Head of caudate nucleus (tissue), 42 donors: ENCODE data around the gene CCDC178.
"Not testable (repeated sequence)": the region's sequence is repeated elsewhere in the genome, so short reads cannot be mapped to it uniquely, and the experiment has no call there.

Experiments
- DNase-seq, 42 donors: peaks; one replicate each; pipeline versions ENCODE4 v3.0.0 to v3.0.0-alpha.2; 2020 to 2021; ENCODE audit warnings: mixed read lengths in 7 of 42
- intact Hi-C: fragments of 100-400 bp; cut with DNase I; formaldehyde crosslinking; loops from one replicate; pipeline ENCODE4 v1.15.0; 2022

Gene CCDC178

GRCh38 chr18:33156906-33157470, 283.5 kb downstream of the CCDC178 start:
- intact Hi-C loops, result no loop called here
- no peak for DNase-seq

DNA sequence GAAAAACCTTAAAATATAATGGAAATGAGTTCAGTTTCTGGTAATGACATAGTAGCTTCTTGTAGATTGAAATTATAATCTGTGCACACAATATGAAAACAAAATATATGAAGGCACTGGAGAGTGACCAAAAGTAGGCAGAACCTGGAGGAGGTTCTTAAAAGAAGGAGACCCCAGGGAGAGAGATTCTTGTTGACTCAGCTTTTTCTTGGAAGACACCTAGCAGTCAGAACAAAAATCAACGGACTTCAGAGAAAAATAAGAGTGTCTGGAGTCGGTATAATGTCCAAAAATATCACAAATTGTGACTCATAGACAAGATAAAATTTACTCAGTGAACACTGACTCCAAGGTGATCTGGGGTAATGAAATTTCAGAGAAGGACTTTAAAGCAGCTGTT, 286.5 kb downstream of the CCDC178 start:
- DNase-seq, result no peak
- intact Hi-C loops, result no loop called here

DNA sequence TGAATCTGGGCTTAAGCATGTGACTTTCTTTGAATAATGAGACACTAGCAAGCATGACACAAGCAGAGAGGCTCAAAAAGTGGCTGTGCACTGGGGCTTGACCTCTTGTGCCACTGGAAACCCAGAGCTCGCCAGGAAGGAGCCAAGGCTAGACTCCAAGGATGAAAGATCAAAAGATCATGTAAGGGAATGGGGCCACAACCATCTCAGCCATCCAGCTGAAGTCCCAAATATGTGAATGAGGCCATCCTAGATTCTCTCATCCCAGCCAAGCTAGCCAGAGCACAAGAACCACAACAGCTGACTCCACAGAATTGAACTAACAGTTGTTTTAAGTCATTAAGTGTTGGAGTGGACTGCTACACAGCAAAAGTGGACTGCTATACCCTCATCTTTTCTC, 288.1 kb downstream of the CCDC178 start:
- intact Hi-C loops, result no loop called here
- no peak for DNase-seq

- intact Hi-C loops, DNase-seq: not testable (repeated sequence)
Observed at GRCh38 chr18:33147811-33148210, 292.7 kb downstream of the CCDC178 start.

GRCh38 chr18:33146014-33146413, 294.5 kb downstream of the CCDC178 start:
- DNase-seq, result no peak
- intact Hi-C loops, result no loop called here

DNA sequence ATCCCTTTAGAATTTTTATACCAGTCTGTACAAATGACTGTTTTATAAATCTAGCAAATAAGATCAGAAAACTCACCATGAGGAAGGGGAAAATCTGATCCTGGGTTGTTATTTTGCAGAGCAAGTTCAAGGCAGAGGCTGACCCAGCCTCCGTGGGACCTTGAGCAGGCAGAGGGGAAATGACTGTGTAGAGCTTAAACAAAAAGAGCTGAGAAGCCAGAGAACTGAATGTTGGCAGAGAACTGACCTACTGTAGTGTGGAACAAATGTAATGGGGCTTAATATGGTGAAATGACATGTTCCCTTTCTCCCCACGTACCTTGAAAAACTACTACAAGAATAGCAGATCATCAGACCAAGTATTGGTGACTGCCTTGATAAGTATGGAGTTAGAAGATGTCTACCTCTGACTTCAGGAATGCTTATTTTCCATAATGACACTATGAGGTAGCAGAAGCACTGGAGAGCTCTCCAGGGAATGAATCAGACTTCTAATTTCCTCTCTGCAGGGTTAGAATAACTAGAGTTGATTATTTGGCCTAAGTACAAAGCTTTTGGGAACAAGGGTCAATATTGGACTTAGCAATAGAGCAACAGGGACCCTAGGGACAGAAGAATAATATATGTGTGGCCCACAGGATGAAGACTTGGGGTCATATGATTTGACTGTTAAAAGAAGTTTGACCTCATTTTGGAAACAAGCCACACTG, 304.4 kb downstream of the CCDC178 start:
- DNase-seq, result no peak
- intact Hi-C loops, result no loop called here

DNA sequence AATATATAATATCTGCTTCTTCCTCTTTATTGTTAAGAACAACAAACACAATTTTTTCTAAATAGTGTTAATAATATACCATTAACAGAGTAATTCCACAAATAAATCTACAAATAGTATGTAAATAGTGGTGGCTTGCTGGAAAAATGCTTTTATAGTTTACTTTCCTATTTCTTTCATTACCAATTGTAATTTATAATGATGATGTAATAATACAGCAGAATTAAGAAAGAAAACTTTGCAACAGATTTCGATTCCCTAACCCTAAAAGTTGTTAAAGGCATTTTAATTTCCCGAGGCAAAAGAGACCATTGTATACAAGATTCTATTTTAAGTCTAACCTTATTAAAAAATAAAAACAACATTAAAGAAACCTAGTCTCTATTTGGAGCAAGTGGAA, 307.9 kb downstream of the CCDC178 start:
- DNase-seq, result no peak
- intact Hi-C loops, result no loop called here

GRCh38 chr18:33128581-33128980, 311.9 kb downstream of the CCDC178 start:
- intact Hi-C loops, result no loop called here
- no peak for DNase-seq

- intact Hi-C loops, result no loop called here
- DNase-seq, result no peak
Observed at GRCh38 chr18:33123862-33124518, 316.5 kb downstream of the CCDC178 start.

DNA sequence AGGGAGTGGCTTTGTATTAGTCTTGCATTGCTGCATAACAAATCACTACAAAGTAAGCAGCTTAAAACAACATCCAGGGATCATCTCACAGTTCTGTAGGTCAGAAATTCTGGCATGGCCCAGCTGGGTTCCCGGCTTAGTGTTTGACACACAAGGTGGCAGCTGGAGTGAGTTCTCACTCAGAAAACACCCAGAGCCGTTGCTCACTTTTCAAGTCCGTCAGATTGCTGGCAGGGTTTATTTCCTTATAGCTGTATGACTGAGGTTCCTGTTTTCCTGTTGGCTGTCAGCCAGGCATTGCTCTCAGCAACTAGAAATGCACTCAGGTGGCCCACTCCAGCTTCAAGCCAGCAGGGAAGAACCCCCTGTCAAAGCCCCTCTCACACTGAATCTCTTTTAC, 324.1 kb downstream of the CCDC178 start:
- intact Hi-C loops, result no loop called here
- no peak for DNase-seq

DNA sequence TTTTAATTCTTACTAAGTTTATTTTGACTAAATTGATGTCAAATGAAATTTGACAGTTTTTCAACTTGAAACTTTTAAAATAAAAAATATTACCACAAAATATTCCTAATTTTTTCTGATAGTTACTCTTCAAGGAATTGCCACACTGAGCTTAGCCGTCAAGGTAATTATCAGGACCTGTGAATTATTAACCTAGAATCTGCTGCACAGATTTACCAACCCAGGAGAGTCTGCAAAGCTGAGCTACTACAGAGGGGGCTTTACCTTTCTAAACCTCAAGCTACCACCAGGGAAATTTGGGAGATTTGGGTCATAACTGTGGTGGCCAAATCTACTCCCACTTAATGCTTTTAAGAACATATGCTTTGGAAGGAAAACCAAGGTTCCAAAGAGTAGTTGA, 324.6 kb downstream of the CCDC178 start:
- intact Hi-C loops, result no loop called here
- no peak for DNase-seq

DNA sequence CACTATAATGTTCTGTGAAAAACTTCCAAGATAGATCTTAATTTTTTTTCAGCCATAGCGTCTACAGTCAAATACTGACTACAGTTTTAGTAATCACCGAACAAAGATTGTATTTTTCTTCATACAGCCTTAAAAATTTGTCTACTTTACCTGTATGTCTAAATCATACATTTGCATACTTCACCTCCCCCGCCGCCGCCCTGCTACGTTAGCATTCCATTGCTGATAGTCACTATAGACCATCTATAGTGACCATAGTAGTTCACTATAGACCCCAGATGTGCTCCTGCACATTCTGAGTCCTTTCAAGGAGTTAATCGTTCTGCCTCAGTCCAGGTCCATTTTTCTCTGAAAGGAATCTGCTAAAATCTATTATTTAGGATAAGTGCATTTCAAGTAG, 325.0 kb downstream of the CCDC178 start:
- intact Hi-C loops, result no loop called here
- no peak for DNase-seq

DNA sequence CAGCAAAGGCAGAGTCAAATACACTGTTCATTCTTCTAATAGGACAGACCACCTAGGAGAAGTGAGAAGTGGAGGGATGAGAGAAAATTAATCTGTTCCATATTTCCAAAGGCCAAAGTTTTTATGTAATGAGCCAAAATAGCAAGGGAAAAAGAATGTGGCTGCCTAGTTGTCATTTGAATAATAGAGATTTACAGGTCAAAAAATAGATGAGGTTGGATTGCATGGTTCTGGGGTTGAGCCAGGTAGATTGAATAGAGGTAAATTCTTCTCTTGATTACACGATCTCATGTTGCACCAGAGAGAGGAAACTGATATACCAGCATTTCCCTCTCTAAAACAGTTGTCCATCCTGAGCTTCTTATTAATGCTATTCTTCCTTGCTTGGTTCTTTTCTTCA, 325.8 kb downstream of the CCDC178 start:
- intact Hi-C loops, result no loop called here
- DNase-seq, result no peak

DNA sequence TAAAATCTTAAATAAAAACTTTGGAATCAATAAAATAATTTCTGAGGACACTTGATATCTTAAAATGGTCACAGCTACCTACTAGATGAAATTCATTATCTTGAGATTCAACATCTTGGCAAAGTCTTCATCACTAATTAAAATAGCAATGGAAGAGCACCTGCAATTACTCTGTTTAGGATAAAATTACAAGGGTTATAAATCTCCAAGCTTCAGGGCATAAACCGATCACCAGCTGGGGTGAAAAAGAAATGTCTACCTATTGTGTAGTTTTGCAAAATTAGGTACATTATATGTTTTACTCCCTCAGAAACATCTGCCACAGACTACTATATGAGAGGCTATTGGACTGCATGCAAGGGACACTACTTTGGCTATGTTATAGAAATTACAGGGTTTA, 327.1 kb downstream of the CCDC178 start:
- intact Hi-C loops, result no loop called here
- DNase-seq, result no peak

DNA sequence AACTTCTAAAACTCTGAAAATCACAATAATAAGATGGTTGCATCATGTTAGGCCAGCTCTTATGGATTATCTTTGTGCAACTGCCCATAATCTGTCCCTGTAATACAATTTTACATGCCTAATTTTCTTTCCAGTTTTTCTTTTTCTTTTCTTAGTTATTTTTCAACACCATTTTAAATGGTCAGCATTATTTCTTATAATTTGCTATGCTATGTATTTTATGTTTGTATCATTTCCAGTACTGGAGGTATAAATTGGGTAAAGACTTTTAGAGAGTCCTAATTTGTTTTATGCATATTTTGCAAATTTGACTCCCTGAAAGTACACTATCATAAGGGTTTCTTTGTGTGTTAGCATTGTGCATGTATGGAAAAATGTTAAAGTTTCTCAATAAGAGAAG, 333.0 kb downstream of the CCDC178 start:
- no peak for DNase-seq
- intact Hi-C loops, result no loop called here

- DNase-seq, result no peak
- intact Hi-C loops, result no loop called here
Observed at GRCh38 chr18:33101316-33101715, 339.2 kb downstream of the CCDC178 start.

DNA sequence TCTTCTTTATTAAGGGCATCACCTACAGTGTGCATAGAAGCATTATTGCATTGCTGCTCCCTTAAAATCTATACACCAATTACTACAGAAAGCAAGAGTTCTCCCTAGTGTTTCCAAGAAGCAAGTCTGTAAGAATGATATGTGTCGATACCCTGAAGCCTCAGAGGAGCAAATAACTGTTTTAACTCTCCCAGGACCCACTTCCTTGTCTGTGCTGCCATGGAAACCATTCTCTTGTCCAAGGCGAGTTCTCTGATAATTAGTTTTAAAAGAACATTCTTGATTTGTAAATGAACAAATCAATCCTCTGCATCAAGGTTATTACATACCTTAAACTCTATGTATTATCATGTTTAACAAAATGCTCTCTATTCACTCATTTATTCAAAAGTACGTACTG, 340.9 kb downstream of the CCDC178 start:
- no peak for DNase-seq
- intact Hi-C loops, result no loop called here

DNA sequence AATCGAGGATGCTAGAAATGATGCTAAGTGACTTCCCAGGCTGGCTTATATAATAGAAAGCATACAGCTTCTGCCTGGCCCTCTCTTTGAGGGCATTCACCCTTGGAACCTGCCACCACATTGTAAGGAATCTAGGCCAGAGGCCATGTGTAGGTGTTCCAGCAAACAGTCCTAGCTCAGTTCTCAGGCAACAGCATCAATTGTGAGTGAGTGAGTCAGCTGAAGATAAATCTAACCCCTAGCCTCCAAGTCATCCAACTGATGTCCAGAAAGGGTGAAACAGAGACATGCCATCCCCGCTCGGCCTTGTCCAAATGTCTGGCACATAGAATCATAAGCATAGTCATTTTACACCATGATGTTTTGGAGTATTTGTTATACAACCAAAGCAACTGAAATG, 343.4 kb downstream of the CCDC178 start:
- intact Hi-C loops, result no loop called here
- no peak for DNase-seq

- intact Hi-C loops, result no loop called here
- DNase-seq, result no peak
Observed at GRCh38 chr18:33090461-33090860, 350.1 kb downstream of the CCDC178 start.

DNA sequence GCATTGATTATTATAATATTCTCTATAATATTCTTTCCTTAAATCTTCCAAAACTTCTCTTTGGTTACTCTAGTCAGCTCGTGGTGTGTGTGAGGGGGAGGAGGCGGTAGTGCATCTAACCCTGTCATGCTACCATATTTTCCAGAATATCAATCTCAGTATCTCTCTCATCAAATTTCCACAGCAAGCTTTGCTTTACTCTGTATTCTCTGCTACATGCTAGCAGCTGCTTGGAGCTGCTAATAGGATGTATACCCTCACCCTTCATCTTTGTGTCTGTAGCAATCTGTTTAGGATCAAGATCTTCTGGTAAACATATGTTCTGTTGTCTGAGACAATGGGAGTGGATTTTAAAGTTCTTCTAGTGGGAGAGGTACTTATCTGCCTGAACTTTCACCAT, 363.9 kb downstream of the CCDC178 start:
- no peak for DNase-seq
- intact Hi-C loops, result no loop called here

DNA sequence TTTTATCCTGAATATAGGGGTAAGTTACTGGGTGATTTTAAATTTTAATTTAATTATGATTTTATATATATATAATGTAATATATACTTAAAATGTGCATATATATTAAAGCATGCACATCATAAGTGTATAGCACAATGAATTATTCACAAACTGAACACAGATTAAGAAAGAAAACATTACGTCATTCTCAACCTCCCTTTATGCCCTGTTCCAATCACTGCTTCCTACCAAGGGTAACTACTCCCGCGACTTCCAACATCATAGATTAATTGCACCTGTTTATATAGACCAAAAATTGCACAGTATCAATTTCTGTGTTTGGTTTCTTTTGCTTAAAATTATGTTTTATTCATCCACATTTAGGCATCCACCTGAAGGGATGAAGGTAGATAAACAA, 366.4 kb downstream of the CCDC178 start:
- intact Hi-C loops, result no loop called here
- DNase-seq, result no peak
